Hippocampal formation (tissue), 2 donors: ENCODE measurements around the gene FGFR1OP2.
A peak's percentile ranks its signal among the peaks of the same experiment; 100 is the strongest.

Source experiments
- DNase-seq, 2 donors: peaks; one replicate each; lab custom pipeline; 2025; lab: John Stamatoyannopoulos, UW

The FGFR1OP2 gene

GRCh38 chr12:27003421-27004381, 65.4 kb downstream of the FGFR1OP2 start:
- DNase-seq = no peak

GRCh38 chr12:27005495-27005894, 67.2 kb downstream of the FGFR1OP2 start:
- no peak for DNase-seq

- DNase-seq = no peak
Observed at GRCh38 chr12:27006797-27007467, 68.7 kb downstream of the FGFR1OP2 start.

GRCh38 chr12:27008081-27008480, 69.8 kb downstream of the FGFR1OP2 start:
- DNase-seq = no peak

GRCh38 chr12:27009881-27010301, 71.6 kb downstream of the FGFR1OP2 start:
- no peak for DNase-seq

GRCh38 chr12:27012239-27012981, 74.1 kb downstream of the FGFR1OP2 start:
- DNase-seq = peak in 1 of 2 donors; percentile 42

GRCh38 chr12:27012982-27013255, 74.6 kb downstream of the FGFR1OP2 start:
- DNase-seq = no peak

GRCh38 chr12:27013611-27014084, 75.4 kb downstream of the FGFR1OP2 start:
- DNase-seq = peak in 1 of 2 donors; percentile 22

- peak; percentile 84 to 85 for DNase-seq
Observed at GRCh38 chr12:27014085-27014858, 76.0 kb downstream of the FGFR1OP2 start, which contains the start of gene TM7SF3. TM7SF3 (minus strand) TSS chr12:27014384; CDS start chr12:27014168, 216 bp downstream.

GRCh38 chr12:27014859-27015729, 76.8 kb downstream of the FGFR1OP2 start:
- DNase-seq = no peak

- peak in 1 of 2 donors; percentile 49 for DNase-seq
Observed at GRCh38 chr12:27015730-27016076, 77.4 kb downstream of the FGFR1OP2 start.
